IMR-90 (cell line): ENCODE results near the gene ANKRD33B. TPM values are rescaled to one million over a fixed set of nuclear protein-coding genes. Genes with fewer than 3 reads are reported as not detected.

Experiments used
- ATAC-seq: fragments of 200-7000 bp; cut with Tn5 transposase; 2 replicates; pipeline ENCODE4 v1.9.1; 2020; ENCODE audit warnings: low read depth, mild to moderate bottlenecking, moderate library complexity
- BruUV-seq: library from RNA; stranded (reverse); fragments of 400-500 nt; replicated peaks from 2 replicates; lab custom pipeline; 2021; lab: Mats Ljungman, UMichigan
- CTCF ChIA-PET: fragments of 300-600 bp; formaldehyde crosslinking; extraction: SDS; loops from one replicate; lab custom pipeline; 2021; ENCODE audit warnings: antibody characterized with exemption; lab: Yijun Ruan, JAX
- POLR2A ChIA-PET: fragments of 300-600 bp; sonication (Branson Sonifier 250); formaldehyde crosslinking; loops from one replicate; lab custom pipeline; 2022; ENCODE audit warnings: antibody characterized with exemption; ENCODE audit not compliant: unreplicated experiment; lab: Charles Lee
- DNase-seq: peaks from one replicate; pipeline ENCODE4 v3.0.0; 2013
- H2AFZ ChIP-seq: replicated peaks from 2 replicates; pipeline ENCODE3; 2013; ENCODE audit warnings: low read length, mild to moderate bottlenecking; ENCODE audit not compliant: poor library complexity
- H2AK5ac ChIP-seq: 2 replicates; pipeline ENCODE4 v1.6.1; 2013; ENCODE audit warnings: low read depth, low read length, inconsistent platforms
- H2AK9ac ChIP-seq: replicated peaks from 2 replicates; pipeline ENCODE3; 2013; ENCODE audit warnings: mild to moderate bottlenecking, low read depth, low read length, moderate library complexity; ENCODE audit not compliant: poor library complexity
- H2BK120ac ChIP-seq: 2 replicates; pipeline ENCODE4 v1.6.1; 2013; ENCODE audit warnings: low read depth, low read length, inconsistent platforms
- H2BK15ac ChIP-seq: 3 replicates; pipeline ENCODE4 v1.6.1; 2013; ENCODE audit warnings: low read depth, low read length, inconsistent platforms
- H2BK20ac ChIP-seq: 2 replicates; pipeline ENCODE4 v1.6.1; 2013; ENCODE audit warnings: low read depth, mild to moderate bottlenecking, inconsistent platforms, low read length, moderate library complexity
- H2BK5ac ChIP-seq: 2 replicates; pipeline ENCODE4 v1.6.1; 2013; ENCODE audit warnings: mild to moderate bottlenecking, low read depth, low read length, inconsistent platforms; ENCODE audit not compliant: poor library complexity, severe bottlenecking
- H3K14ac ChIP-seq: replicated peaks from 2 replicates; pipeline ENCODE4 v1.6.1; 2013; ENCODE audit warnings: low read depth, low read length, inconsistent platforms
- H3K18ac ChIP-seq: 2 replicates; pipeline ENCODE4 v1.6.1; 2013; ENCODE audit warnings: low read depth, low read length, control low read depth
- H3K23ac ChIP-seq: 2 replicates; pipeline ENCODE4 v1.6.1; 2013; ENCODE audit warnings: low read depth, low read length, inconsistent platforms
- H3K27ac ChIP-seq: 2 replicates; pipeline ENCODE4 v1.5.1; 2013; ENCODE audit warnings: mild to moderate bottlenecking, control low read depth, low read length; ENCODE audit not compliant: insufficient read depth
- H3K27me3 ChIP-seq: 2 replicates; pipeline ENCODE4 v1.6.1; 2013; ENCODE audit warnings: low read length; ENCODE audit not compliant: control insufficient read depth, insufficient read depth
- H3K36me3 ChIP-seq: 2 replicates; pipeline ENCODE4 v1.6.1; 2013; ENCODE audit warnings: low read length, mixed read lengths; ENCODE audit not compliant: control insufficient read depth, insufficient read depth
- H3K4ac ChIP-seq: 2 replicates; pipeline ENCODE4 v1.6.1; 2013; ENCODE audit warnings: low read depth, low read length, inconsistent platforms
- H3K4me1 ChIP-seq: 2 replicates; pipeline ENCODE4 v1.6.1; 2013; ENCODE audit warnings: low read length, mixed read lengths; ENCODE audit not compliant: control insufficient read depth, insufficient read depth
- H3K4me2 ChIP-seq: 2 replicates; pipeline ENCODE4 v1.6.1; 2013; ENCODE audit warnings: low read depth, mild to moderate bottlenecking, control low read depth, low read length, moderate library complexity
- H3K4me3 ChIP-seq: 2 replicates; pipeline ENCODE4 v1.5.1; 2013; ENCODE audit warnings: low read depth, mild to moderate bottlenecking, control low read depth, low read length, moderate library complexity; ENCODE audit not compliant: insufficient read depth
- H3K56ac ChIP-seq: 2 replicates; pipeline ENCODE4 v1.6.1; 2013; ENCODE audit warnings: low read length, inconsistent platforms; ENCODE audit not compliant: insufficient read depth; ENCODE audit errors: extremely low read depth
- H3K79me1 ChIP-seq, 2 experiments: 2 replicates each; pipeline ENCODE4 v1.6.1; 2013; ENCODE audit warnings: low read length in 2 of 2, inconsistent platforms in 1 of 2, low read depth in 1 of 2
- H3K9ac ChIP-seq: 2 replicates; pipeline ENCODE4 v1.6.1; 2013; ENCODE audit warnings: low read depth, low read length, control low read depth
- H3K9me1 ChIP-seq: 2 replicates; pipeline ENCODE4 v1.6.1; 2013; ENCODE audit warnings: low read length, inconsistent platforms; ENCODE audit not compliant: insufficient read depth
- H3K9me3 ChIP-seq: 2 replicates; pipeline ENCODE4 v1.6.1; 2013; ENCODE audit warnings: low read length; ENCODE audit not compliant: control insufficient read depth, insufficient read depth
- H4K20me1 ChIP-seq: 2 replicates; pipeline ENCODE4 v1.6.1; 2013; ENCODE audit warnings: low read length, inconsistent platforms; ENCODE audit not compliant: insufficient read depth
- H4K5ac ChIP-seq: 2 replicates; pipeline ENCODE4 v1.6.1; 2013; ENCODE audit warnings: mild to moderate bottlenecking, low read depth, low read length, control low read depth
- H4K8ac ChIP-seq, 2 experiments: 2 replicates each; pipeline ENCODE4 v1.6.1; 2013; ENCODE audit warnings: low read depth in 2 of 2, low read length in 2 of 2, control low read depth in 1 of 2, inconsistent platforms in 1 of 2
- H4K91ac ChIP-seq: 2 replicates; pipeline ENCODE4 v1.6.1; 2013; ENCODE audit warnings: low read depth, low read length, inconsistent platforms; ENCODE audit not compliant: insufficient read depth
- BHLHE40 ChIP-seq: fragments of 150-350 bp; IDR thresholded peaks from 2 replicates; pipeline ENCODE4 v1.6.1; 2016; ENCODE audit warnings: mild to moderate bottlenecking, low read depth, low read length
- CEBPB ChIP-seq: IDR thresholded peaks from 2 replicates; pipeline ENCODE4 v1.6.1; 2012; ENCODE audit warnings: low read depth, low read length, improper control_type of control experiment
- CHD1 ChIP-seq: IDR thresholded peaks from 2 replicates; pipeline ENCODE4 v1.6.1; 2012; ENCODE audit warnings: low read depth, low read length, improper control_type of control experiment
- CTCF ChIP-seq: conservative IDR thresholded peaks from 2 replicates; pipeline ENCODE4 v1.5.1; 2012; ENCODE audit warnings: mild to moderate bottlenecking, low read depth, low read length, improper control_type of control experiment
- ELK1 ChIP-seq: fragments of 150-350 bp; IDR thresholded peaks from 2 replicates; pipeline ENCODE4 v1.6.1; 2016; ENCODE audit warnings: low read depth, mild to moderate bottlenecking, low read length, moderate library complexity, borderline replicate concordance
- FOS ChIP-seq: fragments of 150-350 bp; IDR thresholded peaks from 2 replicates; pipeline ENCODE4 v1.6.1; 2016; ENCODE audit warnings: low read depth, low read length
- MAFK ChIP-seq: IDR thresholded peaks from 2 replicates; pipeline ENCODE4 v1.6.1; 2012; ENCODE audit warnings: low read depth, low read length, improper control_type of control experiment
- MXI1 ChIP-seq: IDR thresholded peaks from 2 replicates; pipeline ENCODE4 v1.6.1; 2012; ENCODE audit warnings: low read depth, mild to moderate bottlenecking, low read length, moderate library complexity, borderline replicate concordance
- NFE2L2 ChIP-seq: fragments of 150-350 bp; IDR thresholded peaks from 2 replicates; pipeline ENCODE4 v1.6.1; 2016; ENCODE audit warnings: low read depth, mild to moderate bottlenecking, low read length
- POLR2A ChIP-seq: IDR thresholded peaks from 2 replicates; pipeline ENCODE4 v1.6.1; 2012; ENCODE audit warnings: mild to moderate bottlenecking, low read depth, low read length
- RAD21 ChIP-seq: IDR thresholded peaks from 2 replicates; pipeline ENCODE4 v1.6.1; 2012; ENCODE audit warnings: low read length, improper control_type of control experiment
- RCOR1 ChIP-seq: IDR thresholded peaks from 2 replicates; pipeline ENCODE4 v1.6.1; 2012; ENCODE audit warnings: mild to moderate bottlenecking, low read length, improper control_type of control experiment; ENCODE audit not compliant: insufficient replicate concordance
- RFX5 ChIP-seq: IDR thresholded peaks from 2 replicates; pipeline ENCODE4 v1.8.0; 2012; ENCODE audit warnings: low read depth, mild to moderate bottlenecking, low read length, moderate library complexity
- SMC3 ChIP-seq: fragments of 150-350 bp; IDR thresholded peaks from 2 replicates; pipeline ENCODE4 v1.6.1; 2016; ENCODE audit warnings: low read depth, mild to moderate bottlenecking, antibody characterized with exemption, low read length, moderate library complexity
- USF2 ChIP-seq: fragments of 150-350 bp; IDR thresholded peaks from 2 replicates; pipeline ENCODE4 v1.6.1; 2017; ENCODE audit warnings: mild to moderate bottlenecking, antibody characterized with exemption, low read length, low read depth
- WGBS, 2 experiments: methylation state at CpG; one replicate each; pipeline versions ENCODE4 v1.1.5 to v1.1.7; 2013; ENCODE audit warnings: missing lambda C conversion rate in 2 of 2; ENCODE audit not compliant: insufficient read length in 1 of 2; ENCODE audit errors: extremely low coverage in 2 of 2; 5-methylcytosine and 5-hydroxymethylcytosine counted together
- dilution Hi-C: fragments of 300-500 bp; cut with HindIII; formaldehyde crosslinking; loops from one replicate; pipeline ENCODE4 v1.14.3; 2018; ENCODE audit warnings: low sequenced_read_pairs; ENCODE audit not compliant: unreplicated experiment
- in situ Hi-C: fragments of 300-500 bp; cut with MboI; formaldehyde crosslinking; loops from 3 replicates; pipeline ENCODE4 v1.14.3; 2019; ENCODE audit warnings: low sequenced_read_pairs, inconsistent platforms, mixed read lengths
- intact Hi-C: fragments of 100-400 bp; cut with micrococcal nuclease; formaldehyde crosslinking; loops from 2 replicates; pipeline ENCODE4 v1.10.0; 2022
- polyA plus RNA-seq, 3 experiments: library from polyadenylated mRNA; depleted of rRNA; stranded (reverse); fragments of >200 nt; gene quantifications; 2 replicates each; pipeline ENCODE4 v1.2.3, GENCODE V29; 2012; ENCODE audit warnings: low replicate concordance in 1 of 3
- total RNA-seq: library from RNA; depleted of rRNA; stranded (reverse); fragments of >200 nt; gene quantifications from 2 replicates; pipeline ENCODE4 v1.2.3, GENCODE V29; 2012

ANKRD33B gene
- total and polyA plus RNA-seq, 2 of the 4 experiments (the other 2 are of a cell fraction): 2.5 to 3.3 TPM

GRCh38 chr5:10576121-10576789 lies 12.4 kb downstream of the ANKRD33B start:
- CTCF ChIA-PET: interaction anchor here (0.8 kb wide), 1 partner anchor 21 kb away, joined by 3 read pairs; no protein-coding TSS in a partner anchor
- H3K4me3 ChIP-seq: no peak overlapping the region
- no peak overlapping the region for H3K9ac ChIP-seq
- no peak overlapping the region for H2BK5ac ChIP-seq
- H3K9me1 ChIP-seq: peaks cover 22% of the 10 kb centered on the region
- H3K4ac ChIP-seq: no peak overlapping the region
- POLR2A ChIA-PET: no interaction called here
- no peak overlapping the region for H2BK120ac ChIP-seq
- H2AK9ac ChIP-seq: no peak overlapping the region
- no peak overlapping the region for H2BK15ac ChIP-seq
- peaks cover 52% of the 10 kb centered on the region; the same call in 1 of the 2 replicates for H4K20me1 ChIP-seq
- in situ Hi-C loops: no loop called here
- H3K56ac ChIP-seq: no peak overlapping the region
- no peak overlapping the region for H2AFZ ChIP-seq
- dilution Hi-C loops: no loop called here
- no peak overlapping the region for H2AK5ac ChIP-seq
- H3K14ac ChIP-seq: no peak overlapping the region
- H2BK20ac ChIP-seq: no peak overlapping the region
- ATAC-seq (no peak), DNase-seq (no peak)
- 98% methylated on average over 4 of the region's 7 CpGs; no CpG with 5 or more reads in 1 of the 2 experiments for WGBS, 2 experiments
- H3K36me3 ChIP-seq: peaks cover 5% of the 10 kb centered on the region; the same call in 1 of the 2 replicates
- TF ChIP-seq RAD21: no peak
- no peak for TF ChIP-seq CTCF
- no peak for TF ChIP-seq RFX5
- TF ChIP-seq CHD1: no peak
- no peak for TF ChIP-seq ELK1
- TF ChIP-seq SMC3: no peak
- no peak for TF ChIP-seq MAFK
- TF ChIP-seq BHLHE40: no peak
- no peak for TF ChIP-seq USF2
- TF ChIP-seq CEBPB: no peak
- no peak for TF ChIP-seq MXI1
- TF ChIP-seq FOS: no peak
- TF ChIP-seq NFE2L2: no peak
- no peak for TF ChIP-seq RCOR1
- TF ChIP-seq POLR2A: no peak
- BruUV-seq: no TSS peak
- no peak overlapping the region for H3K18ac ChIP-seq
- H3K27ac ChIP-seq: no peak overlapping the region
- peaks cover 9% of the 10 kb centered on the region; the same call in 1 of the 2 replicates for H3K4me1 ChIP-seq
- H4K8ac ChIP-seq: no peak overlapping the region
- intact Hi-C loops: no loop called here
- no peak overlapping the region for H4K5ac ChIP-seq
- H3K23ac ChIP-seq: no peak overlapping the region
- H4K91ac ChIP-seq: no peak overlapping the region
- H3K9me3 ChIP-seq: no peaks in the 10 kb centered on the region
- no peaks in the 10 kb centered on the region for H3K27me3 ChIP-seq
- no peak overlapping the region for H3K4me2 ChIP-seq
- H3K79me1 ChIP-seq: peaks cover 19 to 62% of the 10 kb centered on the region in 2 experiments
